Measurements from ENCODE around the gene PACSIN1. TPM values are rescaled to one million over a fixed set of nuclear protein-coding genes. Genes with fewer than 3 reads are reported as not detected.

PACSIN1 gene
- polyA plus RNA-seq, 1 donor (not counting 4 experiments of a cell fraction or from before 2014, with no cell fraction given), result not detected

DNA sequence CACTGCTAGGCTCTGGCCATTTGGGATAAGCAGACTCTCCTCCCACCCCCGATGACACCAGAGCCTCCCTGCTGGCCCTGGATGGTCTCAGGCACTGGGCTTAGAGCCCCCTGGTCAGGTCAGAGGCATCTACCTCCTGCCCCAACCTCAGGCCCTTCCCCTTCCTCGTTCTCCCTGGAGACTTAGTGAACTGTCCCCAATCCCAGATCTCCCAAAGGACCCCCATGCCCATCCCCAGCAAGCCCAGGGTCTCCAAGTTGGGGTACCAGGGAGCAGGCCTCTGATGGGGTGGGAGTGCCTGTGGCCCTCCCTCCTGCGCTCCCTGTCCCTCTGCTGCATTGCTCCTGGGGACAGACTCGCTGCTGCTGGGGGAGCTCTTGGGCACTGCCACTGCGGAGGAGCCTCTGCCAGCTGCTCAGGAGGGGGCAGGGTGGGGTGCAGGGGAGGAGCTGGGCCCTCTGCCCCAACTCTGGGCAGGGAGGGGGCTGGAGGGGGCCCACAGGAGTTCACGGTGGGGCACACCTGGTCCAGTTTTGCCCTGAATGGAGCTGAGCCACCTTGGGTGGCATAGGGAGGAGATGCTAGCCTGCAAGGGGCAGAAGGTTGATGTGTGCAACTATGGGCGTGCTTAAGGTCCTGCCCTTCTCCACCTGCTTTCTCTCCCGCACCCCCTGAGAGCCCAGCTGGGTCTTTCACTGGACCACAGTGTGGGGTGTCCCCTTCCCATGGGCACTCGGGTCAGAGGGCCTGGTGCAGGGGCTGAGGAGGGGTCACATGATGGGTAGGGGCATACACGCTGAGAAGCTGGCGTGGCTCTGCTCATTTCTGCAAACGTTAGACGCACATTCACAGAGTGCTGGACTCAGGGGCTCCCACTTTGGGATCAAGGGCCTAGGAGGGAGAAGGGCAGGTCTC, 49.9 kb downstream of the PACSIN1 start:
- Histone ChIP-seq H3K4me3 (ENCODE audit: control insufficient read depth in 2 of 3, extremely low read depth in 1 of 3, insufficient read depth in 2 of 3, low read depth in 1 of 3, low read length in 3 of 3) (no peak overlapping the region), H3K9ac (ENCODE audit: control insufficient read depth, extremely low read depth, insufficient read depth, low read length) (no peak overlapping the region), H2AFZ (ENCODE audit: control insufficient read depth, low read length) (no peak overlapping the region), H3K4me2 (ENCODE audit: control insufficient read depth, extremely low read depth, insufficient read depth, low read depth, low read length) (no peak overlapping the region), H3K27ac (ENCODE audit: control insufficient read depth, insufficient read depth, low read length) (no peak overlapping the region), H3K79me2 (ENCODE audit: control insufficient read depth, insufficient read depth, low read length) (no peaks in the 10 kb centered on the region), H3K36me3 (ENCODE audit: control insufficient read depth in 2 of 2, extremely low read depth in 1 of 2, insufficient read depth in 2 of 2, low read length in 2 of 2) (no peaks in the 10 kb centered on the region), H3K9me1 (ENCODE audit: control insufficient read depth, extremely low read depth, insufficient read depth, low read length) (no peaks in the 10 kb centered on the region), H4K20me1 (ENCODE audit: control insufficient read depth, extremely low read depth, insufficient read depth, low read length) (no peaks in the 10 kb centered on the region), H3K27me3 (ENCODE audit: control insufficient read depth, extremely low read depth, insufficient read depth, low read length) (peaks cover 30% of the 10 kb centered on the region), H3K9me3 (ENCODE audit: control insufficient read depth, low read depth, low read length) (no peaks in the 10 kb centered on the region), H3K4me1 (ENCODE audit: control insufficient read depth, extremely low read depth, insufficient read depth, low read length) (no peaks in the 10 kb centered on the region)
- TF ChIP-seq EZH2 (IDR thresholded peaks at IDR 0.05; ENCODE audit: low read length) (no peak), CTCF (optimal IDR thresholded peaks at IDR 0.05 in 1 of 3, IDR thresholded peaks at IDR 0.05 in 1 of 3, conservative IDR thresholded peaks at IDR 0.05 in 1 of 3; ENCODE audit: extremely low read depth in 1 of 3, insufficient read depth in 2 of 3, low read length in 3 of 3) (no peak)
- FAIRE-seq, result no peak
- dilution Hi-C loops (cut with MboI; ENCODE audit: extremely low pct_ligation_motif_present, low sequenced_read_pairs), result no loop called here
- no peak for DNase-seq (ENCODE audit: low read depth, low spot score)

- DNase-seq (ENCODE audit: low read depth, low spot score) (no peak), FAIRE-seq (no peak)
- Histone ChIP-seq H3K9ac (ENCODE audit: control insufficient read depth, extremely low read depth, insufficient read depth, low read length) (no peak overlapping the region), H3K79me2 (ENCODE audit: control insufficient read depth, insufficient read depth, low read length) (no peaks in the 10 kb centered on the region), H3K9me1 (ENCODE audit: control insufficient read depth, extremely low read depth, insufficient read depth, low read length) (no peaks in the 10 kb centered on the region), H2AFZ (ENCODE audit: control insufficient read depth, low read length) (no peak overlapping the region), H3K4me1 (ENCODE audit: control insufficient read depth, extremely low read depth, insufficient read depth, low read length) (no peaks in the 10 kb centered on the region), H3K36me3 (ENCODE audit: control insufficient read depth in 2 of 2, extremely low read depth in 1 of 2, insufficient read depth in 2 of 2, low read length in 2 of 2) (no peaks in the 10 kb centered on the region), H4K20me1 (ENCODE audit: control insufficient read depth, extremely low read depth, insufficient read depth, low read length) (no peaks in the 10 kb centered on the region), H3K4me3 (ENCODE audit: control insufficient read depth in 2 of 3, extremely low read depth in 1 of 3, insufficient read depth in 2 of 3, low read depth in 1 of 3, low read length in 3 of 3) (no peak overlapping the region), H3K9me3 (ENCODE audit: control insufficient read depth, low read depth, low read length) (no peaks in the 10 kb centered on the region), H3K4me2 (ENCODE audit: control insufficient read depth, extremely low read depth, insufficient read depth, low read depth, low read length) (no peak overlapping the region), H3K27ac (ENCODE audit: control insufficient read depth, insufficient read depth, low read length) (no peak overlapping the region), H3K27me3 (ENCODE audit: control insufficient read depth, extremely low read depth, insufficient read depth, low read length) (peaks cover 30% of the 10 kb centered on the region)
- dilution Hi-C loops (cut with MboI; ENCODE audit: extremely low pct_ligation_motif_present, low sequenced_read_pairs), result no loop called here
- TF ChIP-seq CTCF (optimal IDR thresholded peaks at IDR 0.05 in 1 of 3, IDR thresholded peaks at IDR 0.05 in 1 of 3, conservative IDR thresholded peaks at IDR 0.05 in 1 of 3; ENCODE audit: extremely low read depth in 1 of 3, insufficient read depth in 2 of 3, low read length in 3 of 3), result no peak
- no peak for TF ChIP-seq EZH2 (IDR thresholded peaks at IDR 0.05; ENCODE audit: low read length)
Observed at GRCh38 chr6:34516391-34517324, 50.8 kb downstream of the PACSIN1 start.

Data from keratinocyte (primary cell).